SJCRH30 (cell line): ENCODE data around the gene C3AR1. TPM values are rescaled to one million over a fixed set of nuclear protein-coding genes. Genes with fewer than 3 reads are reported as not detected.
"Not testable (repeated sequence)": the region's sequence is repeated elsewhere in the genome, so short reads cannot be mapped to it uniquely, and the experiment has no call there.

Experiments used
- DNase-seq, 2 experiments: peaks; one replicate each; pipeline ENCODE4 v3.0.0-alpha.2; 2015 to 2020
- H3K27ac ChIP-seq: fragments of 250-450 bp; sonication (Bioruptor Pico); 2 replicates; pipeline ENCODE4 v1.5.1; 2020; ENCODE audit warnings: mild to moderate bottlenecking, moderate library complexity
- H3K27me3 ChIP-seq: fragments of 250-450 bp; sonication (Bioruptor Pico); 2 replicates; pipeline ENCODE4 v1.5.1; 2020; ENCODE audit warnings: mild to moderate bottlenecking, moderate library complexity
- H3K36me3 ChIP-seq: fragments of 250-450 bp; sonication (Bioruptor Pico); 2 replicates; pipeline ENCODE4 v1.5.1; 2020; ENCODE audit warnings: mild to moderate bottlenecking, moderate library complexity
- H3K4me1 ChIP-seq: fragments of 250-450 bp; sonication (Bioruptor Pico); 2 replicates; pipeline ENCODE4 v1.5.1; 2020; ENCODE audit warnings: mild to moderate bottlenecking, moderate library complexity
- H3K4me3 ChIP-seq: fragments of 250-450 bp; sonication (Bioruptor Pico); 2 replicates; pipeline ENCODE4 v1.5.1; 2020; ENCODE audit warnings: mild to moderate bottlenecking, moderate library complexity
- H3K9me3 ChIP-seq: fragments of 250-450 bp; sonication (Bioruptor Pico); replicated peaks from 2 replicates; pipeline ENCODE4 v1.5.1; 2020; ENCODE audit warnings: mild to moderate bottlenecking, moderate library complexity
- total RNA-seq: library from RNA; depleted of rRNA; stranded (reverse); fragments of >200 nt; shearing (Covaris generic); gene quantifications from 2 replicates; pipeline ENCODE4 v1.2.3, GENCODE V29; 2014; rRNA removed

C3AR1 gene
- total RNA-seq, 1 experiment from 2014 or later = 0.06 TPM

- H3K4me1 ChIP-seq = no peaks in the 10 kb centered on the region
- H3K27me3 ChIP-seq = no peaks in the 10 kb centered on the region
- no peaks in the 10 kb centered on the region for H3K9me3 ChIP-seq
- H3K4me3 ChIP-seq = no peak overlapping the region
- H3K36me3 ChIP-seq = no peaks in the 10 kb centered on the region
- no peak for DNase-seq
- H3K27ac ChIP-seq = no peak overlapping the region
Observed at GRCh38 chr12:8028267-8028666, 37.9 kb downstream of the C3AR1 start.

GRCh38 chr12:8027856-8028255, 38.3 kb downstream of the C3AR1 start:
- Histone ChIP-seq H3K4me1 (no peaks in the 10 kb centered on the region), H3K27me3 (no peaks in the 10 kb centered on the region), H3K4me3 (peak overlapping the region; percentile 63), H3K9me3 (no peaks in the 10 kb centered on the region), H3K36me3 (no peaks in the 10 kb centered on the region), H3K27ac (no peak overlapping the region)
- DNase-seq = no peak

- DNase-seq = peak; percentile 95 to 97
- no peaks in the 10 kb centered on the region for H3K36me3 ChIP-seq
- peak overlapping the region; percentile 63 for H3K4me3 ChIP-seq
- no peaks in the 10 kb centered on the region for H3K9me3 ChIP-seq
- no peaks in the 10 kb centered on the region for H3K27me3 ChIP-seq
- peak overlapping the region; percentile 80 for H3K27ac ChIP-seq
- no peaks in the 10 kb centered on the region for H3K4me1 ChIP-seq
Observed at GRCh38 chr12:8026291-8026900, 39.8 kb downstream of the C3AR1 start.

- no peak overlapping the region for H3K27ac ChIP-seq
- no peak overlapping the region for H3K4me3 ChIP-seq
- no peaks in the 10 kb centered on the region for H3K4me1 ChIP-seq
- no peaks in the 10 kb centered on the region for H3K9me3 ChIP-seq
- no peaks in the 10 kb centered on the region for H3K36me3 ChIP-seq
- no peak for DNase-seq
- H3K27me3 ChIP-seq = 0 out of 2 replicates have a peak, but pooled peaks cover 3% of the 10 kb centered on the region
Observed at GRCh38 chr12:8018666-8019581, 47.2 kb downstream of the C3AR1 start.

- H3K9me3 ChIP-seq, H3K27ac ChIP-seq, H3K27me3 ChIP-seq, DNase-seq, H3K4me3 ChIP-seq, H3K36me3 ChIP-seq, H3K4me1 ChIP-seq: not testable (repeated sequence)
Observed at GRCh38 chr12:8018213-8018612, 47.9 kb downstream of the C3AR1 start.

- Histone ChIP-seq H3K36me3 (no peaks in the 10 kb centered on the region), H3K27me3 (0 out of 2 replicates have a peak, but pooled peaks cover 3% of the 10 kb centered on the region)
- DNase-seq = no peak
Observed at GRCh38 chr12:8014836-8015235, 51.3 kb downstream of the C3AR1 start.

GRCh38 chr12:8012651-8013309, 53.4 kb downstream of the C3AR1 start:
- DNase-seq = no peak
- no peaks in the 10 kb centered on the region for H3K9me3 ChIP-seq

More at GRCh38 chr12:8014836-8015235, 51.3 kb downstream of the C3AR1 start:
- Histone ChIP-seq H3K9me3 (no peaks in the 10 kb centered on the region), H3K4me1 (no peaks in the 10 kb centered on the region), H3K4me3 (no peak overlapping the region), H3K27ac (no peak overlapping the region)

GRCh38 chr12:8011331-8011730, 54.8 kb downstream of the C3AR1 start:
- Histone ChIP-seq H3K4me3 (no peak overlapping the region), H3K9me3 (no peaks in the 10 kb centered on the region), H3K4me1 (no peaks in the 10 kb centered on the region), H3K27me3 (no peaks in the 10 kb centered on the region), H3K27ac (no peak overlapping the region), H3K36me3 (no peaks in the 10 kb centered on the region)
- DNase-seq = no peak

More at GRCh38 chr12:8012651-8013309, 53.4 kb downstream of the C3AR1 start:
- no peak overlapping the region for H3K4me3 ChIP-seq
- H3K27me3 ChIP-seq = no peaks in the 10 kb centered on the region
- no peak overlapping the region for H3K27ac ChIP-seq
- H3K36me3 ChIP-seq = no peaks in the 10 kb centered on the region
- no peaks in the 10 kb centered on the region for H3K4me1 ChIP-seq

Other genes starting within 250 kb of the C3AR1 start
- 0.04 TPM in 1 of 2 replicates, not detected in the other for gene SLC2A14, start 193.4 kb downstream of the C3AR1 start, total RNA-seq
- gene SLC2A3, start 130.2 kb downstream of the C3AR1 start, total RNA-seq = 1.9 and 2.6 TPM in 2 replicates
- 8.0 and 8.3 TPM in 2 replicates for gene FOXJ2, start 33.6 kb downstream of the C3AR1 start, total RNA-seq
- 27.9 and 34.8 TPM in 2 replicates for gene NECAP1, start 15.9 kb upstream of the C3AR1 start, total RNA-seq
- 0.10 and 0.36 TPM in 2 replicates for gene CLEC4A, start 57.3 kb upstream of the C3AR1 start, total RNA-seq
- not detected in 2 replicates for gene ZNF705A, start 90.7 kb upstream of the C3AR1 start, total RNA-seq
- gene FAM90A1, start 161.3 kb upstream of the C3AR1 start, total RNA-seq = 0.04 TPM in 1 of 2 replicates, not detected in the other